SK-N-SH treated with all-trans-retinoic acid at 6 μM for 48 hours (cell line): ENCODE data around the gene DIABLO.

Experiments used
- ATAC-seq: fragments of 200-7000 bp; cut with Tn5 transposase; 3 replicates; pipeline ENCODE4 v1.9.1; 2020; ENCODE audit warnings: mild to moderate bottlenecking, moderate library complexity
- ARNTL ChIP-seq: fragments of 450-650 bp; formaldehyde crosslinking; IDR thresholded peaks from 2 replicates; pipeline ENCODE4 v1.5.0; 2020; ENCODE audit warnings: low read depth, mild to moderate bottlenecking, moderate library complexity, borderline replicate concordance
- BACH2 ChIP-seq: fragments of 250-450 bp; sonication (Bioruptor Pico); IDR thresholded peaks from 2 replicates; pipeline ENCODE4 v1.9.0; 2021; ENCODE audit warnings: mild to moderate bottlenecking, borderline replicate concordance
- CSDC2 ChIP-seq: fragments of 250-450 bp; sonication (Bioruptor Pico); IDR thresholded peaks from 2 replicates; pipeline ENCODE4 v1.5.0; 2020; ENCODE audit warnings: mild to moderate bottlenecking, moderate library complexity
- CSRNP3 ChIP-seq: fragments of 250-450 bp; sonication (Bioruptor Pico); IDR thresholded peaks from 2 replicates; pipeline ENCODE4 v1.5.1; 2021; ENCODE audit warnings: mild to moderate bottlenecking, moderate library complexity
- ESRRG ChIP-seq: fragments of 250-450 bp; sonication (Bioruptor Pico); IDR thresholded peaks from 2 replicates; pipeline ENCODE4 v1.6.1; 2021; ENCODE audit warnings: mild to moderate bottlenecking
- GLIS3 ChIP-seq: fragments of 250-450 bp; sonication (Bioruptor Pico); IDR thresholded peaks from 2 replicates; pipeline ENCODE4 v1.5.0; 2020; ENCODE audit warnings: mild to moderate bottlenecking, moderate library complexity
- ISL1 ChIP-seq: fragments of 250-450 bp; sonication (Bioruptor Pico); IDR thresholded peaks from 2 replicates; pipeline ENCODE4 v2.1.2; 2022; ENCODE audit warnings: mild to moderate bottlenecking, moderate library complexity
- OSR1 ChIP-seq: fragments of 250-450 bp; sonication (Bioruptor Pico); IDR thresholded peaks from 2 replicates; pipeline ENCODE4 v1.8.0; 2022; ENCODE audit warnings: moderate library complexity, mild to moderate bottlenecking, inconsistent platforms
- PPARA ChIP-seq: fragments of 250-450 bp; sonication (Bioruptor Pico); IDR thresholded peaks from 2 replicates; pipeline ENCODE4 v1.5.0; 2020; ENCODE audit warnings: mild to moderate bottlenecking, borderline replicate concordance
- RARB ChIP-seq: fragments of 250-450 bp; sonication (Bioruptor Pico); IDR thresholded peaks from 2 replicates; pipeline ENCODE4 v1.8.0; 2021; ENCODE audit warnings: mild to moderate bottlenecking, moderate library complexity
- SNAI2 ChIP-seq: fragments of 250-450 bp; sonication (Bioruptor Pico); IDR thresholded peaks from 2 replicates; pipeline ENCODE4 v1.5.0; 2020; ENCODE audit warnings: mild to moderate bottlenecking, moderate library complexity
- TCF4 ChIP-seq: fragments of 250-450 bp; sonication (Bioruptor Pico); IDR thresholded peaks from 2 replicates; pipeline ENCODE4 v1.8.0; 2021; ENCODE audit warnings: mild to moderate bottlenecking, moderate library complexity, borderline replicate concordance
- TOX ChIP-seq: fragments of 250-450 bp; sonication (Bioruptor Pico); IDR thresholded peaks from 2 replicates; pipeline ENCODE4 v1.8.0; 2021; ENCODE audit warnings: mild to moderate bottlenecking, moderate library complexity, borderline replicate concordance
- TSHZ2 ChIP-seq: fragments of 250-450 bp; sonication (Bioruptor Pico); IDR thresholded peaks from 2 replicates; pipeline ENCODE4 v1.5.0; 2020; ENCODE audit warnings: mild to moderate bottlenecking, moderate library complexity
- ZC3H10 ChIP-seq: fragments of 250-450 bp; sonication (Bioruptor Pico); IDR thresholded peaks from 2 replicates; pipeline ENCODE4 v1.5.1; 2021; ENCODE audit warnings: mild to moderate bottlenecking, moderate library complexity
- ZFP3 ChIP-seq: fragments of 250-450 bp; sonication (Bioruptor Pico); IDR thresholded peaks from 2 replicates; pipeline ENCODE4 v1.5.0; 2020; ENCODE audit warnings: mild to moderate bottlenecking, moderate library complexity
- ZFP30 ChIP-seq: fragments of 450-650 bp; formaldehyde crosslinking; IDR thresholded peaks from 2 replicates; pipeline ENCODE4 v1.5.0; 2022; ENCODE audit warnings: mild to moderate bottlenecking, moderate library complexity
- ZNF565 ChIP-seq: fragments of 450-650 bp; formaldehyde crosslinking; conservative IDR thresholded peaks from 2 replicates; pipeline ENCODE4 v1.5.0; 2020; ENCODE audit warnings: low read depth, mild to moderate bottlenecking, moderate library complexity
- ZNF8 ChIP-seq: fragments of 450-650 bp; formaldehyde crosslinking; IDR thresholded peaks from 2 replicates; pipeline ENCODE4 v1.5.0; 2020; ENCODE audit warnings: mild to moderate bottlenecking, moderate library complexity
- TF ChIP-seq, protein P1 (sequence below): fragments of 250-450 bp; sonication (Bioruptor Pico); IDR thresholded peaks from 2 replicates; pipeline ENCODE4 v1.8.0; 2020; ENCODE audit warnings: mild to moderate bottlenecking, moderate library complexity, borderline replicate concordance

DIABLO gene

GRCh38 chr12:122227341-122227740 lies 1.5 kb upstream of the DIABLO start:
- TF ChIP-seq ZFP3: no peak
- TF ChIP-seq ARNTL (CRISPR knock-in tag): no peak
- TF ChIP-seq CSDC2 (CRISPR knock-in tag): no peak
- TF ChIP-seq OSR1 (CRISPR knock-in tag): no peak
- no peak for TF ChIP-seq PPARA
- no peak for TF ChIP-seq GLIS3 (CRISPR knock-in tag)
- no peak for TF ChIP-seq ESRRG (CRISPR knock-in tag)
- no peak for TF ChIP-seq ZNF565 (CRISPR knock-in tag)
- TF ChIP-seq ZC3H10 (CRISPR knock-in tag): no peak
- no peak for TF ChIP-seq ZNF8
- TF ChIP-seq TSHZ2 (CRISPR knock-in tag): no peak
- no peak for TF ChIP-seq CSRNP3
- TF ChIP-seq TCF4 (CRISPR knock-in tag): no peak
- TF ChIP-seq RARB (CRISPR knock-in tag): no peak
- TF ChIP-seq TOX: no peak
- TF ChIP-seq, protein P1, sequence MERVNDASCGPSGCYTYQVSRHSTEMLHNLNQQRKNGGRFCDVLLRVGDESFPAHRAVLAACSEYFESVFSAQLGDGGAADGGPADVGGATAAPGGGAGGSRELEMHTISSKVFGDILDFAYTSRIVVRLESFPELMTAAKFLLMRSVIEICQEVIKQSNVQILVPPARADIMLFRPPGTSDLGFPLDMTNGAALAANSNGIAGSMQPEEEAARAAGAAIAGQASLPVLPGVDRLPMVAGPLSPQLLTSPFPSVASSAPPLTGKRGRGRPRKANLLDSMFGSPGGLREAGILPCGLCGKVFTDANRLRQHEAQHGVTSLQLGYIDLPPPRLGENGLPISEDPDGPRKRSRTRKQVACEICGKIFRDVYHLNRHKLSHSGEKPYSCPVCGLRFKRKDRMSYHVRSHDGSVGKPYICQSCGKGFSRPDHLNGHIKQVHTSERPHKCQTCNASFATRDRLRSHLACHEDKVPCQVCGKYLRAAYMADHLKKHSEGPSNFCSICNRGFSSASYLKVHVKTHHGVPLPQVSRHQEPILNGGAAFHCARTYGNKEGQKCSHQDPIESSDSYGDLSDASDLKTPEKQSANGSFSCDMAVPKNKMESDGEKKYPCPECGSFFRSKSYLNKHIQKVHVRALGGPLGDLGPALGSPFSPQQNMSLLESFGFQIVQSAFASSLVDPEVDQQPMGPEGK: no peak
- TF ChIP-seq, all 23 proteins: peak for 0
- no peak for ATAC-seq

DNA sequence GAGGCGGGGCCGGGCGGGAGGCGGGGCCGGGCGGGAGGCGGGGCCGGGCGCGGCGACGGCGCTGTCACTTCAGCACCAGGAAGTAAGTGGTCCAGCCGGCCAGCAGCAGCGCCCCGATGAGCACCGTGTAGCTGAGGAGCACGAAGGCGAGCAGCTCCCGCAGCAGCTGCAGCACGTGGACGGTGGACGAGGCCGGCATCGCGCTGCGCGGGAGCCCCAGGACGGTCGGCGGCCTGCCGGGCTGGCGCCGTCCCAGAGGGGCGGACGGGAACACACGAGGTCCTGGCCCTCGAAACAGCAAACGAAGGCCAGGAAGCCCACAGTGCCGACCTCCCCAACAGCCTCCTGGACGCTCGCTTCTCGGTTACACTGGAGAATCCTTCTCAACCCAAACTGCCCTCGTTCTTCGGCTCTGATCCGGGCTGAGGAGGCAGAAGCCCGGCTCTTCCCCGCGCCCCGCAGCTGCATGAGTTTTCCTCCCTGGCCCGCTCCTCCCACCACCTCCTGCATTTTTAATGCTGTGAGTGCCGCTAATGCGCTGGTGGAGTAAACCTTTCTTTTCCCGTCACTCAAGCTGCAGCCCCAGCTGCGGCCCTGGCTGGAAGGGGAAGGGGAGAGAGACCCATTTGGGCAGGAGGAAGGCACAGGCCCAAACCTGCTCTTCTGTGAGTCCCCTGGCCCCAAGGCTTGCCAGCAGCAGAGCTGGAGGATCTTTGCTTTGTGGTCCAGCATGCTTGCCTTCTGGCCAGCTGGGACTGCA lies 694 bp upstream of the DIABLO start:
- TF ChIP-seq ZFP30 (CRISPR knock-in tag) (no peak), TCF4 (CRISPR knock-in tag) (no peak), CSDC2 (CRISPR knock-in tag) (peak; percentile 92), PPARA (no peak), SNAI2 (CRISPR knock-in tag) (no peak), ZFP3 (peak; percentile 87), TSHZ2 (CRISPR knock-in tag) (no peak), RARB (CRISPR knock-in tag) (no peak)
- peak; percentile 66 for ATAC-seq

GRCh38 chr12:122216445-122216844 lies 9.4 kb downstream of the DIABLO start:
- ATAC-seq: no peak
- TF ChIP-seq CSRNP3 (no peak), GLIS3 (CRISPR knock-in tag) (no peak), BACH2 (CRISPR knock-in tag) (no peak), TSHZ2 (CRISPR knock-in tag) (no peak), ISL1 (CRISPR knock-in tag) (peak; percentile 95)
